MCF 10A (cell line): ENCODE data around the gene PNMA8C. TPM values are rescaled to one million over a fixed set of nuclear protein-coding genes. Genes with fewer than 3 reads are reported as not detected.

ENCODE experiments used
- BruUV-seq: library from RNA; stranded (reverse); fragments of 400-500 nt; replicated peaks from 2 replicates; lab custom pipeline; 2021; lab: Mats Ljungman, UMichigan
- CTCF ChIA-PET: fragments of 300-600 bp; sonication (Branson Sonifier 250); formaldehyde crosslinking; extraction: SDS; loops from one replicate; lab custom pipeline; 2021; ENCODE audit warnings: antibody characterized with exemption, inconsistent platforms; lab: Yijun Ruan, JAX
- POLR2A ChIA-PET: fragments of 300-600, 350-650 bp; sonication (Branson Sonifier 250); formaldehyde crosslinking; extraction: SDS; loops from one replicate; lab custom pipeline; 2020; ENCODE audit warnings: antibody characterized with exemption, inconsistent platforms; lab: Yijun Ruan, JAX
- DNase-seq: peaks from one replicate; pipeline ENCODE4 v3.0.0-alpha.2; 2018; ENCODE audit not compliant: unreplicated experiment
- H3K27ac Mint-ChIP-seq: one replicate; pipeline ENCODE4 v1.8.0; 2022; ENCODE audit warnings: mild to moderate bottlenecking, low read depth, mixed read lengths; ENCODE audit not compliant: unreplicated experiment
- H3K27me3 Mint-ChIP-seq: one replicate; pipeline ENCODE4 v1.8.0; 2022; ENCODE audit warnings: mixed read lengths; ENCODE audit not compliant: insufficient read depth, unreplicated experiment
- H3K36me3 Mint-ChIP-seq: one replicate; pipeline ENCODE4 v1.8.0; 2022; ENCODE audit warnings: mild to moderate bottlenecking, moderate library complexity, mixed read lengths; ENCODE audit not compliant: insufficient read depth, unreplicated experiment
- H3K4me1 Mint-ChIP-seq: one replicate; pipeline ENCODE4 v1.8.0; 2022; ENCODE audit warnings: mixed read lengths; ENCODE audit not compliant: insufficient read depth, unreplicated experiment
- H3K4me3 Mint-ChIP-seq: one replicate; pipeline ENCODE4 v1.8.0; 2022; ENCODE audit warnings: mild to moderate bottlenecking, moderate library complexity, mixed read lengths; ENCODE audit not compliant: unreplicated experiment
- H3K9me3 Mint-ChIP-seq: one replicate; pipeline ENCODE4 v1.8.0; 2022; ENCODE audit warnings: mixed read lengths; ENCODE audit not compliant: unreplicated experiment
- CTCF ChIP-seq: fragments of 200-600 bp; IDR thresholded peaks from one replicate; pipeline ENCODE4 v1.8.0; 2022; ENCODE audit warnings: antibody characterized with exemption, mild to moderate bottlenecking; ENCODE audit not compliant: unreplicated experiment
- intact Hi-C: fragments of 100-400 bp; cut with micrococcal nuclease; formaldehyde crosslinking; loops from 2 replicates; pipeline ENCODE4 v1.14.1; 2022
- total RNA-seq: library from RNA; stranded (reverse); gene quantifications from 2 replicates; pipeline ENCODE4 v1.2.3, GENCODE V29; 2022

The PNMA8C gene
- total RNA-seq, 1 experiment from 2014 or later = not detected

DNA sequence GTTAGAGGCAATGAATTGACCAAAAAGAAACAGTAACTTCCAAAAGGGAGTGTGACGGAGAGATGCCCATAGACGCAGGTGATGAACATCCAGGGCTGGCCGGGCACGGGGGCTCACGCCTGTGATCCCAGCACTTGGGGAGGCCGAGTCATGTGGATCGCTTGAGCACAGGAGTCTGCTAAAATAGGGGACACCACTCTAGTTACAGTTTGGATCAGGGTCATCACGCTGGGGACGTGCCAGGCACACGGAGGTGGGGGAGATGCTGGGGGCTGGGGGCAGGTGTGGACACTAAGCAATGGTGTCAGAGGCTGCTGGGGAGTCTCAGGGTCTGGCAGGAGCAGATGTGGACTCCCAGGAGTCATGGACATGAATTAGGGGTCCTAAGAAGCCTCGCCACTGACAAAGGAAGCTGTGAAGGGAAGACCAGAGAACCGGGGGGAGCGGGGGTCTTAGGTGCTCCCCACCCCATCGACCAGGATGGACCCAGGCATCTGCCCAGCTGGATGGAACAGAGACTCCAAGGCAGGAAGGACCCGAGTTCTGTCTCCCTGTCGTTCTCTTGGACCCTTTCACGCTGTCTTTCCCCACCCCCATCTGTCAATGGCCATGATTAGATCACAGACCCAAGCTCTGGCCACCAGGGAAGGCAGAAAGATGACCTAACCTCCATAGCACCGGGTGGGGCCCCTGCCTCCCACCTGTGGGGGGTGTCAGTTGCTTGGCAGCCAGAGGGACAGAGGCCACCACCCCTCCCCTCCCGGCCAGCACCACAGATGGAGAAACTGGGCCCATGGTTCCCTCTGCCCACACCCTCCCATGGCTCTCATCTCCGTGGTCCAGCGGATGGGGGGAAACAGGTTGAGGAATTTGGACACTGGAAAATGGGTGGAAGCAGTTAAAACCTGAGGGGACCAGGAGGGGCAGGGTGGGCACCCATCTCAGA, 35.0 kb downstream of the PNMA8C start:
- BruUV-seq = no TSS peak
- peaks cover 46% of the 10 kb centered on the region for H3K36me3 Mint-ChIP-seq
- no peak overlapping the region for H3K27ac Mint-ChIP-seq
- TF ChIP-seq CTCF = no peak
- intact Hi-C loops = no loop called here
- DNase-seq = no peak
- no peaks in the 10 kb centered on the region for H3K4me1 Mint-ChIP-seq
- H3K9me3 Mint-ChIP-seq = peaks cover 9% of the 10 kb centered on the region
- ChIA-PET CTCF (interaction anchor here (0.5 to 3.9 kb wide), 6 partner anchors 12 to 123 kb away, joined by 3 to 47 read pairs (median 6); no protein-coding TSS in a partner anchor), POLR2A (interaction anchor here (1.0 kb wide), 1 partner anchor 13 kb away, joined by 3 read pairs; no protein-coding TSS in a partner anchor)
- no peak overlapping the region for H3K4me3 Mint-ChIP-seq
- H3K27me3 Mint-ChIP-seq = no peaks in the 10 kb centered on the region

DNA sequence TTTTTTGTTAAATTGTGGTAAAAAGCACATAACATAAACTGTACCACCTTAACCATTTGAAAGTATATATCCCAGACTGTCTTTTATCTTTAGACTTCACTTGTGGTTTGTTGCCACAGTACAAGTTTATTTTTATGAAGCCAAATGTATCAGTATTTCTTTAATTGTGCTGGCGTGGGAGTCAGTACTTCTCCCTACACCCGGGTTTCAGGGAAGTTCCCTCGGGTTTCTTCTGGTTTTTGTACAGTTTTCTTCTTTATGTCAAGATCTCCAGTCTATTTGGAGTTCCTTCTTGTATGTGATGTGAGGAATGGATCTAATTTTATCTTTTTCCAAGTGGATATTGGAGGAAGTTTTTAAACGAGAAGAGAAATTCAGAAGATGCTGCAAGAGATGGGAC, 35.9 kb downstream of the PNMA8C start:
- no peak for TF ChIP-seq CTCF
- Mint-ChIP-seq H3K27ac (no peak overlapping the region), H3K4me1 (no peaks in the 10 kb centered on the region), H3K27me3 (no peaks in the 10 kb centered on the region), H3K9me3 (peaks cover 9% of the 10 kb centered on the region), H3K4me3 (no peak overlapping the region), H3K36me3 (peaks cover 55% of the 10 kb centered on the region)
- no TSS peak for BruUV-seq
- CTCF ChIA-PET = interaction anchor here (3.9 kb wide), 1 partner anchor 95 kb away, joined by 47 read pairs; no protein-coding TSS in a partner anchor
- no peak for DNase-seq
- intact Hi-C loops = no loop called here
- POLR2A ChIA-PET = interaction anchor here (0.7 kb wide), 1 partner anchor 92 kb away, joined by 3 read pairs; no protein-coding TSS in a partner anchor

GRCh38 chr19:46392252-46392801, 36.4 kb downstream of the PNMA8C start:
- H3K4me3 Mint-ChIP-seq = no peak overlapping the region
- CTCF ChIA-PET = interaction anchor here (1.0 to 1.6 kb wide), 2 partner anchors 45 to 112 kb away, joined by 3 to 7 read pairs; partner anchors contain the start of gene PPP5C
- intact Hi-C loops = no loop called here

More at GRCh38 chr19:46392252-46392801, 36.4 kb downstream of the PNMA8C start:
- H3K36me3 Mint-ChIP-seq = peaks cover 60% of the 10 kb centered on the region
- H3K9me3 Mint-ChIP-seq = peaks cover 9% of the 10 kb centered on the region
- H3K4me1 Mint-ChIP-seq = no peaks in the 10 kb centered on the region
- no peak for DNase-seq
- no peaks in the 10 kb centered on the region for H3K27me3 Mint-ChIP-seq
- no peak overlapping the region for H3K27ac Mint-ChIP-seq
- BruUV-seq = no TSS peak
- POLR2A ChIA-PET = interaction anchor here (0.7 to 1.0 kb wide), 3 partner anchors 14 to 111 kb away, joined by 3 to 4 read pairs (median 3); no protein-coding TSS in a partner anchor
- no peak for TF ChIP-seq CTCF
